DOHH2 (cell line): ENCODE data around the gene PCYT1A.

ENCODE experiments used
- CTCF ChIP-seq: fragments of 200-600 bp; sonication (generic); IDR thresholded peaks from one replicate; pipeline ENCODE4 v1.5.1; 2014; ENCODE audit warnings: antibody characterized with exemption, mild to moderate bottlenecking, low read depth, low read length; ENCODE audit not compliant: poor library complexity, severe bottlenecking
- EZH2phosphoT487 ChIP-seq: fragments of 200-600 bp; sonication (generic); IDR thresholded peaks from 2 replicates; pipeline ENCODE4 v1.6.1; 2017; ENCODE audit warnings: borderline replicate concordance, mild to moderate bottlenecking, antibody characterized with exemption, low read length, moderate library complexity, mixed read lengths

- no peak for TF ChIP-seq CTCF
- TF ChIP-seq EZH2phosphoT487, result no peak
Observed at GRCh38 chr3:196236223-196236622, 51.3 kb downstream of the PCYT1A start.
